ENCODE measurements around the gene CEBPE. TPM values are rescaled to one million over a fixed set of nuclear protein-coding genes. Genes with fewer than 3 reads are reported as not detected.
A peak's percentile ranks its signal among the peaks of the same experiment; 100 is the strongest.

Gene CEBPE
- total and polyA plus RNA-seq, 11 donors: 0.18 to 0.32 (median 0.24) TPM; not detected in 8

DNA sequence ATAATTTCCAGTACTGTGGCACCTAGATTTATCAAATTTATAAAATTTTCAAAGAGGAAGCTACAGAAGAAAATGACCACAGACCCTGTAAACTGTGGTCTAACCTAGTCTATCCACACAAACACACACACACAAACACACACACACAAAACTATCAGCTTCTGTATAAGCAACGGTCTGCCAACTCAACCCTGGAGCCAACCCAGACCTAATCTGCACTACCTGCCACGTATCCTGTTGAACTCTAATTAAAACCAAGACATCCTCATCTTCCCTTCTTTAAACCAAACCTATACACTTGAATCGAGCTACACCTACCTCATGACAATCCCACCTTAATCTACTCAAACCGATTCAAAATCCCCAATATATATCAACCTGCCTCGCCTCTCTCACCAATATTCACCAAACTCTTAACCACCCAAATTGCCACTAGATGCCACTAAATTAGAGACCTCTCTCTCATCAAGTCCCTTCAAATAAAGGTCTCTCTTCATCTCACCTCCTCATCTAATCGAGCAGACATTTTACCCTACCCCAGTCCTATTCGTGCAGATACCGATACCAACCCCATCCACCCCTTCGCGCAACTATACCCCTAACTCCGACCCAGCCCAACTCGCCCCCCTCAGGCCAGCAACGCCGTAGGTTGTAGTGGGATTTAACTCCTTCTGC is 24.9 kb downstream of the CEBPE start:
- Histone ChIP-seq H3K27me3 (no peaks in the 10 kb centered on the region), H3K9me3 (no peaks in the 10 kb centered on the region), H3K36me3 (peaks cover 0 to 61% (median 57%) of the 10 kb centered on the region in 9 donors), H3K27ac (peak overlapping the region; percentile 92 to 99 (median 97)), H3K4me1 (peaks cover 5 to 67% (median 42%) of the 10 kb centered on the region in 12 donors), H3K4me3 (peak overlapping the region; percentile 57 to 96 (median 81))
- intact Hi-C loops (cut with DNase I): loop anchor here in 1 of 10 donors (10.0 kb wide), 1 partner anchor 211 kb away; the partner anchor contains the start of genes BCL2L2 and PPP1R3E
- no peak for DNase-seq
- no peak for ATAC-seq
- no peak for TF ChIP-seq POLR2A (IDR thresholded peaks at IDR 0.05)
- TF ChIP-seq, protein P1, sequence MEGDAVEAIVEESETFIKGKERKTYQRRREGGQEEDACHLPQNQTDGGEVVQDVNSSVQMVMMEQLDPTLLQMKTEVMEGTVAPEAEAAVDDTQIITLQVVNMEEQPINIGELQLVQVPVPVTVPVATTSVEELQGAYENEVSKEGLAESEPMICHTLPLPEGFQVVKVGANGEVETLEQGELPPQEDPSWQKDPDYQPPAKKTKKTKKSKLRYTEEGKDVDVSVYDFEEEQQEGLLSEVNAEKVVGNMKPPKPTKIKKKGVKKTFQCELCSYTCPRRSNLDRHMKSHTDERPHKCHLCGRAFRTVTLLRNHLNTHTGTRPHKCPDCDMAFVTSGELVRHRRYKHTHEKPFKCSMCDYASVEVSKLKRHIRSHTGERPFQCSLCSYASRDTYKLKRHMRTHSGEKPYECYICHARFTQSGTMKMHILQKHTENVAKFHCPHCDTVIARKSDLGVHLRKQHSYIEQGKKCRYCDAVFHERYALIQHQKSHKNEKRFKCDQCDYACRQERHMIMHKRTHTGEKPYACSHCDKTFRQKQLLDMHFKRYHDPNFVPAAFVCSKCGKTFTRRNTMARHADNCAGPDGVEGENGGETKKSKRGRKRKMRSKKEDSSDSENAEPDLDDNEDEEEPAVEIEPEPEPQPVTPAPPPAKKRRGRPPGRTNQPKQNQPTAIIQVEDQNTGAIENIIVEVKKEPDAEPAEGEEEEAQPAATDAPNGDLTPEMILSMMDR (IDR thresholded peaks at IDR 0.05): peak in 1 of 12 donors; percentile 20
- 1 to 2% (median 1%) methylated on average over 14 of the region's 14 CpGs for WGBS, 4 donors

DNA sequence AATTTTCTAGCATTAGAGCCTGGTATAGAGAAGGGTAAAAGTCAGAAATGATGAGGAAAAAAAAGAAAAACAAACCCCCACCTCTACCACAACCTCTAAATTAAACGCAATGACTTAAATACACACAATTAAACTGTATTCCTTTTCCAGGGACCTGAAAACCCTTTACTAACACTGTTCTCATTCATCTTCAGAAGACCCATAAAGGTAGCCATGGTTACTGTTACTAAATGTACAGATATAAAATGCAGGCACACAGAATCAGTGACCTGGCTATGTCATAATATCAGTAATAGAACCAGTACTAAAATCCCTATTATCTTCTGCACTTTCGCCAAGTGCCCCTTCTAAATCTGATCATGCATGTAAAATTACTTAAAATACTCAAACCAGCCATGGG is 25.5 kb downstream of the CEBPE start:
- TF ChIP-seq, protein P1 (IDR thresholded peaks at IDR 0.05): no peak
- no peak for TF ChIP-seq POLR2A (IDR thresholded peaks at IDR 0.05)
- WGBS, 4 donors: 73 to 86% (median 81%) methylated on average over 2 of the region's 2 CpGs
- ATAC-seq (no peak), DNase-seq (no peak)
- H3K4me3 ChIP-seq: peak overlapping the region in 11 of 12 donors; percentile 57 to 96 (median 80)
- H3K27ac ChIP-seq: peak overlapping the region in 1 of 12 donors; percentile 92
- peaks cover 0 to 61% (median 58%) of the 10 kb centered on the region in 9 donors for H3K36me3 ChIP-seq
- no peaks in the 10 kb centered on the region for H3K9me3 ChIP-seq
- intact Hi-C loops (cut with DNase I): loop anchor here in 1 of 10 donors (10.0 kb wide), 1 partner anchor 211 kb away; the partner anchor contains the start of genes BCL2L2 and PPP1R3E
- H3K4me1 ChIP-seq: peaks cover 5 to 61% (median 41%) of the 10 kb centered on the region in 12 donors
- no peaks in the 10 kb centered on the region for H3K27me3 ChIP-seq

DNA sequence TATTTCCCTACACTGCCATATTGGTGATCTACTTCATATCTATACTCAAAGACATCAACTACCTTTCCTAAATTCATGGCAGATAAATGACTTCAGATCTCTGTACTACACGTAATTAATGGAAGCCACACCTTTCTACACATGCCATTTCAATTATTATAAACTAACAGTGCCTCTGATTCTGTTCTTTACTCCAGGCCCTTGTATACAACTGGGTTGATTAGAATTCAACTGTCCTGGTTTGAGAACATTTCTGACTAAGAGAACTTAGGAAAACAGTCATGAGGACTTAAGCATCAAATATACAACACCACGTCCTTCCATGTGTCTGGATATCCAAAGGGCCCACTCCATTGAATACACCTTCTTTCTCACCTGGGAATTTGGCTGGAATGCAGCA is 26.0 kb downstream of the CEBPE start:
- DNase-seq (no peak), ATAC-seq (no peak)
- Histone ChIP-seq H3K4me1 (peaks cover 5 to 58% (median 39%) of the 10 kb centered on the region in 12 donors), H3K27me3 (no peaks in the 10 kb centered on the region), H3K36me3 (peaks cover 0 to 61% (median 59%) of the 10 kb centered on the region in 9 donors), H3K9me3 (no peaks in the 10 kb centered on the region), H3K27ac (no peak overlapping the region), H3K4me3 (peak overlapping the region in 4 of 12 donors; percentile 74 to 91 (median 83))
- no peak for TF ChIP-seq POLR2A (IDR thresholded peaks at IDR 0.05)
- TF ChIP-seq, protein P1 (IDR thresholded peaks at IDR 0.05): no peak
- intact Hi-C loops (cut with DNase I): loop anchor here in 1 of 10 donors (10.0 kb wide), 1 partner anchor 212 kb away; the partner anchor contains the start of genes BCL2L2 and PPP1R3E
- WGBS, 4 donors: 60 to 65% (median 64%) methylated on average over 2 of the region's 2 CpGs
